Endothelial cell of umbilical vein (primary cell): ENCODE data around the gene CHIC2. TPM values are rescaled to one million over a fixed set of nuclear protein-coding genes. Genes with fewer than 3 reads are reported as not detected.

ENCODE experiments used
- BruUV-seq: library from RNA; stranded (reverse); fragments of 400-500 nt; replicated peaks from 2 replicates; lab custom pipeline; 2021; lab: Mats Ljungman, UMichigan
- CTCF ChIA-PET: fragments of 300-600, 350-600 bp; sonication (Branson Sonifier 250); formaldehyde crosslinking; loops from one replicate; lab custom pipeline; 2021; ENCODE audit warnings: antibody characterized with exemption, inconsistent platforms; lab: Charles Lee
- POLR2A ChIA-PET: fragments of 300-600, 350-600 bp; sonication (Branson Sonifier 250); formaldehyde crosslinking; loops from one replicate; lab custom pipeline; 2021; ENCODE audit warnings: antibody characterized with exemption, inconsistent platforms; lab: Charles Lee
- DNase-seq: peaks from one replicate; pipeline ENCODE4 v3.0.0-alpha.2; 2011; ENCODE audit warnings: low read depth, low spot score
- FAIRE-seq: peaks from 2 replicates; lab custom pipeline; 2011; peaks lifted over from hg19 to GRCh38; lab: Jason Lieb, UNC
- H2AFZ ChIP-seq: 2 replicates; pipeline ENCODE4 v1.6.0; 2012; ENCODE audit warnings: low read depth, low read length, control low read depth, inconsistent platforms
- H3K27ac ChIP-seq: 2 replicates; pipeline ENCODE4 v1.5.1; 2011; ENCODE audit warnings: low read depth, mild to moderate bottlenecking, control low read depth, low read length, moderate library complexity; ENCODE audit not compliant: insufficient read depth
- H3K27me3 ChIP-seq, 2 experiments: 2 replicates each; pipeline versions ENCODE4 v1.6.0 to v1.6.1; 2011; ENCODE audit warnings: low read length in 2 of 2, mixed read lengths in 1 of 2; ENCODE audit not compliant: control insufficient read depth in 2 of 2, insufficient read depth in 2 of 2
- H3K36me3 ChIP-seq, 2 experiments: 2 replicates in 1 of 2; 3 replicates in 1 of 2; pipeline ENCODE4 v1.5.1; 2011; ENCODE audit warnings: low read length in 2 of 2, mild to moderate bottlenecking in 1 of 2, moderate library complexity in 1 of 2; ENCODE audit not compliant: control insufficient read depth in 2 of 2, insufficient read depth in 2 of 2; ENCODE audit errors: extremely low read depth in 1 of 2
- H3K4me1 ChIP-seq: 3 replicates; pipeline ENCODE4 v1.5.1; 2011; ENCODE audit warnings: mild to moderate bottlenecking, low read length; ENCODE audit not compliant: control insufficient read depth, insufficient read depth; ENCODE audit errors: extremely low read depth
- H3K4me2 ChIP-seq: 2 replicates; pipeline ENCODE4 v1.6.1; 2011; ENCODE audit warnings: low read length, control low read depth, mixed read lengths; ENCODE audit not compliant: insufficient read depth
- H3K4me3 ChIP-seq, 3 experiments: fragments of 200-600 bp in 1 of 3; sonication (generic), shearing (Covaris generic) in 1 of 3; replicated peaks in 1 of 3; 2 replicates each; pipeline ENCODE4 v1.5.1; 2011 to 2016; ENCODE audit warnings: control low read depth in 3 of 3, low read length in 3 of 3, mild to moderate bottlenecking in 2 of 3, inconsistent platforms in 1 of 3, low read depth in 1 of 3, moderate library complexity in 1 of 3; ENCODE audit not compliant: insufficient read depth in 1 of 3
- H3K79me2 ChIP-seq: 2 replicates; pipeline ENCODE4 v1.6.0; 2012; ENCODE audit warnings: low read length, inconsistent platforms; ENCODE audit not compliant: control insufficient read depth, insufficient read depth
- H3K9ac ChIP-seq: replicated peaks from 2 replicates; pipeline ENCODE3; 2011; ENCODE audit warnings: low read length, control low read depth; ENCODE audit not compliant: insufficient read depth; ENCODE audit errors: extremely low read depth
- H3K9me1 ChIP-seq: replicated peaks from 3 replicates; pipeline ENCODE4 v1.6.0; 2011; ENCODE audit warnings: mild to moderate bottlenecking, low read length; ENCODE audit not compliant: control insufficient read depth, insufficient read depth; ENCODE audit errors: extremely low read depth
- H3K9me3 ChIP-seq: replicated peaks from 2 replicates; pipeline ENCODE4 v1.5.1; 2012; ENCODE audit warnings: low read length, inconsistent platforms; ENCODE audit not compliant: control insufficient read depth, insufficient read depth
- H4K20me1 ChIP-seq: replicated peaks from 2 replicates; pipeline ENCODE3; 2011; ENCODE audit warnings: mild to moderate bottlenecking, low read length; ENCODE audit not compliant: control insufficient read depth, insufficient read depth; ENCODE audit errors: extremely low read depth
- EZH2 ChIP-seq: IDR thresholded peaks from 2 replicates; pipeline ENCODE4 v1.6.1; 2012; ENCODE audit warnings: borderline replicate concordance, low read depth, mild to moderate bottlenecking, moderate library complexity, low read length, inconsistent platforms; ENCODE audit not compliant: severe bottlenecking
- GATA2 ChIP-seq: IDR thresholded peaks from 2 replicates; pipeline ENCODE4 v1.7.0; 2011; ENCODE audit warnings: low read depth, mild to moderate bottlenecking, moderate library complexity, mixed read lengths, low read length; ENCODE audit not compliant: insufficient read length, insufficient read depth
- dilution Hi-C: fragments of 300-500 bp; cut with MboI; formaldehyde crosslinking; loops from one replicate; pipeline ENCODE4 v1.15.0; 2019; ENCODE audit warnings: low sequenced_read_pairs; ENCODE audit not compliant: extremely low pct_ligation_motif_present
- intact Hi-C: fragments of 100-400 bp; cut with micrococcal nuclease; formaldehyde crosslinking; loops from one replicate; pipeline ENCODE4 v1.10.0; 2022
- polyA plus RNA-seq, 4 experiments: library from polyadenylated mRNA; depleted of rRNA in 3 of 4; stranded (reverse) in 3 of 4; unstranded in 1 of 4; fragments of >200 nt; gene quantifications; 2 replicates each; pipeline versions ENCODE4 v1.2.1 to v1.2.3, GENCODE V29; 2011 to 2012; ENCODE audit warnings: missing spikeins in 1 of 4
- total RNA-seq: library from RNA; stranded (reverse); gene quantifications from 2 replicates; pipeline ENCODE4 v1.2.3, GENCODE V29; 2021

The CHIC2 gene
- total and polyA plus RNA-seq, 2 donors (not counting 3 experiments of a cell fraction or from before 2014, with no cell fraction given): 27.4 to 43.3 TPM

DNA sequence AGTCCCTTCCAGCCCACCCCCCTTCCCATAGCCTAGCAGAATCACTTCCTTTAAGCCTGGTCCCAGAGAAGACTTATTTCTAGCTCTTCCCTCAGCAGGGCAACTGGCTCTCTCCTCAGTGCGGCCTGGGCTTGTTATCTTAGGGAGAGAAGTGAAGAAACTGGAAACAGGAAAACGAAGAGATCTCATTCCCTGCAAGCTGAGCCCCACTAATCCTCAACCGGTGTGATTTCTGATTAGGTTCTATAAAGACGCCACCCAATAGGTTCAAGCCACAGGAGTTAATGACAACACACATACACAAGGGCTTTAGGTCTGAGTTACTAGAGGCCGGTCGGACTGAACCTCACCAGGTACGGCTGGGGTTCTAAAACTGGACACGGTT is 38.8 kb upstream of the CHIC2 start:
- peak; percentile 67 for FAIRE-seq
- peaks cover 25% of the 10 kb centered on the region for H3K4me1 ChIP-seq
- H3K4me2 ChIP-seq: peak overlapping the region; percentile 69
- peaks cover 64 to 80% of the 10 kb centered on the region in 2 experiments for H3K27me3 ChIP-seq
- no peak overlapping the region for H3K27ac ChIP-seq
- H3K9ac ChIP-seq: no peak overlapping the region
- no peak overlapping the region for H3K4me3 ChIP-seq
- H3K79me2 ChIP-seq: no peaks in the 10 kb centered on the region
- no peaks in the 10 kb centered on the region for H3K9me1 ChIP-seq
- dilution Hi-C loops (no loop called here), intact Hi-C loops (loop anchor here (2.0 to 5.0 kb wide), 2 partner anchors 49 to 172 kb away; no protein-coding TSS in a partner anchor)
- no peak overlapping the region for H2AFZ ChIP-seq
- no peaks in the 10 kb centered on the region for H4K20me1 ChIP-seq
- no peak for DNase-seq
- no peaks in the 10 kb centered on the region for H3K36me3 ChIP-seq
- ChIA-PET POLR2A (interaction anchor here (0.8 kb wide), 1 partner anchor 40 kb away, joined by 5 read pairs; no protein-coding TSS in a partner anchor), CTCF (interaction anchor here (0.8 to 2.5 kb wide), 7 partner anchors 9 to 173 kb away, joined by 3 to 10 read pairs (median 5); no protein-coding TSS in a partner anchor)
- BruUV-seq: no TSS peak
- TF ChIP-seq EZH2 (peak; percentile 60), GATA2 (no peak)
- no peaks in the 10 kb centered on the region for H3K9me3 ChIP-seq

DNA sequence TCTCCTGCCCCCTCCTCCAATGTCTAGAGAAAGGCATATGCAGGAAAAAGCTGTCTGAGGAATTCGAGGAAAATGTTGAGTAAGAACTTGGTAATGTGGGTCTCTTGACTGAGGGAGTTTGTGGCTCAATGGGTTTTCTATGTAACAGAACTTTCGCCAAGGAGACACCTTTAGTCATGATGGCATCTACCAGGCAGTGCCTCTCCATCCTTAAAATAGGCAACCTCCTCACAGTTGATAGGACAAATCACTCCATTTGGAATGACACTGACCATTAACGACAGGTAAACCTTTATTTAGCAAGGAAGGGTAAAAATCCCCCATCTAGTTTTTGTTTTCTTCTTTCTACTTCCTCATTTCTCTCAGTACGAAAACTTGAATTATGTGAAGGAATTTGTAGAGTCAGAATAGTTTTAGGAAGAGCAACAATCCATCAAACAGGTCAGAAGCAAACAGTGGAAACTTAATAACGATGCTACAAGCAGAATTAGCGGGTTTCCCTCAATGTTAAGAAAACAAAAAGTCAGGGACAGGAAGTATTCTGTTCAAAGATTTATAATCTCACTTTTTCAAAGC is 38.2 kb upstream of the CHIC2 start:
- H4K20me1 ChIP-seq: no peaks in the 10 kb centered on the region
- BruUV-seq: no TSS peak
- ChIA-PET CTCF (interaction anchor here (0.8 to 2.5 kb wide), 5 partner anchors 9 to 173 kb away, joined by 3 to 10 read pairs (median 5); no protein-coding TSS in a partner anchor), POLR2A (no interaction called here)
- intact Hi-C loops: loop anchor here (2.0 to 5.0 kb wide), 2 partner anchors 50 to 172 kb away; no protein-coding TSS in a partner anchor
- FAIRE-seq: peak; percentile 12
- H2AFZ ChIP-seq: no peak overlapping the region
- no peak overlapping the region for H3K4me2 ChIP-seq
- DNase-seq: no peak
- no peak overlapping the region for H3K4me3 ChIP-seq
- no peaks in the 10 kb centered on the region for H3K9me3 ChIP-seq
- no peak overlapping the region for H3K9ac ChIP-seq
- TF ChIP-seq EZH2 (peak; percentile 33), GATA2 (no peak)
- peaks cover 65 to 82% of the 10 kb centered on the region in 2 experiments for H3K27me3 ChIP-seq
- H3K27ac ChIP-seq: no peak overlapping the region
- no peaks in the 10 kb centered on the region for H3K36me3 ChIP-seq
- no peaks in the 10 kb centered on the region for H3K79me2 ChIP-seq
- H3K4me1 ChIP-seq: peaks cover 25% of the 10 kb centered on the region
- dilution Hi-C loops: no loop called here
- no peaks in the 10 kb centered on the region for H3K9me1 ChIP-seq
